Measurements from ENCODE around the gene FITM2. TPM values are rescaled to one million over a fixed set of nuclear protein-coding genes. Genes with fewer than 3 reads are reported as not detected.
"Not testable (repeated sequence)": the region's sequence is repeated elsewhere in the genome, so short reads cannot be mapped to it uniquely, and the experiment has no call there.

FITM2 gene
- polyA plus RNA-seq (ENCODE audit: insufficient read length): 9.6 TPM
- long read RNA-seq, donor 1, full-length matches to known transcripts: 1 of 1 reads
- long read RNA-seq, donor 1, partial matches to known transcripts: 0 of 1 reads
- long read RNA-seq, donor 1, other reads (novel, unspliced or antisense): 0 of 1 reads
- long read RNA-seq, donor 2, full-length matches to known transcripts: 1 of 1 reads
- long read RNA-seq, donor 2, partial matches to known transcripts: 0 of 1 reads
- long read RNA-seq, donor 2, other reads (novel, unspliced or antisense): 0 of 1 reads
- long read RNA-seq, donor 3, full-length matches to known transcripts: 2 of 2 reads
- long read RNA-seq, donor 3, partial matches to known transcripts: 0 of 2 reads
- long read RNA-seq, donor 3, other reads (novel, unspliced or antisense): 0 of 2 reads
- long read RNA-seq, donor 4: 0 reads
- long read RNA-seq, donor 5: 0 reads
- long read RNA-seq, donor 6, full-length matches to known transcripts: 1 of 1 reads
- long read RNA-seq, donor 6, partial matches to known transcripts: 0 of 1 reads
- long read RNA-seq, donor 6, other reads (novel, unspliced or antisense): 0 of 1 reads
- long read RNA-seq, donor 7, full-length matches to known transcripts: 1 of 1 reads
- long read RNA-seq, donor 7, partial matches to known transcripts: 0 of 1 reads
- long read RNA-seq, donor 7, other reads (novel, unspliced or antisense): 0 of 1 reads
- long read RNA-seq, donor 8, full-length matches to known transcripts: 2 of 2 reads
- long read RNA-seq, donor 8, partial matches to known transcripts: 0 of 2 reads
- long read RNA-seq, donor 8, other reads (novel, unspliced or antisense): 0 of 2 reads

- DNase-seq: peak; percentile 96
Observed at GRCh38 chr20:44310664-44311639, at the start of gene FITM2. Gene FITM2, minus strand, starts transcription at chr20:44311202. Its CDS starts 54 bp downstream, at chr20:44311148.

GRCh38 chr20:44360221-44360620, 49.2 kb upstream of the FITM2 start:
- no peak for DNase-seq

GRCh38 chr20:44358776-44359175, 47.8 kb upstream of the FITM2 start:
- no peak for DNase-seq

- peak; percentile 32 for DNase-seq
Observed at GRCh38 chr20:44357555-44358125, 46.6 kb upstream of the FITM2 start.

GRCh38 chr20:44357020-44357419, 46.0 kb upstream of the FITM2 start:
- no peak for DNase-seq

GRCh38 chr20:44356353-44356723, 45.3 kb upstream of the FITM2 start:
- DNase-seq: no peak

- DNase-seq: no peak
Observed at GRCh38 chr20:44355498-44356352, 44.7 kb upstream of the FITM2 start, which contains the start of gene HNF4A. Gene HNF4A, plus strand, starts transcription at chr20:44355699. Its CDS starts 106 bp downstream, at chr20:44355805.

- no peak for DNase-seq
Observed at GRCh38 chr20:44354979-44355497, 44.0 kb upstream of the FITM2 start.

- DNase-seq: no peak
Observed at GRCh38 chr20:44350567-44350966, 39.6 kb upstream of the FITM2 start.

- DNase-seq: no peak
Observed at GRCh38 chr20:44349349-44349748, 38.3 kb upstream of the FITM2 start.

GRCh38 chr20:44348168-44348659, 37.2 kb upstream of the FITM2 start:
- no peak for DNase-seq

- DNase-seq: not testable (repeated sequence)
Observed at GRCh38 chr20:44345941-44346340, 34.9 kb upstream of the FITM2 start.

GRCh38 chr20:44345147-44345546, 34.1 kb upstream of the FITM2 start:
- DNase-seq: no peak

- DNase-seq: no peak
Observed at GRCh38 chr20:44344723-44345122, 33.7 kb upstream of the FITM2 start.

- DNase-seq: no peak
Observed at GRCh38 chr20:44343162-44343675, 32.2 kb upstream of the FITM2 start.

- no peak for DNase-seq
Observed at GRCh38 chr20:44342248-44342647, 31.2 kb upstream of the FITM2 start.

GRCh38 chr20:44336725-44337380, 25.9 kb upstream of the FITM2 start, which contains the start of gene R3HDML:
Gene R3HDML, plus strand, starts transcription at chr20:44337043. Its CDS starts 115 bp downstream, at chr20:44337158.
- DNase-seq: no peak

- DNase-seq: no peak
Observed at GRCh38 chr20:44336086-44336485, 25.1 kb upstream of the FITM2 start.

- no peak for DNase-seq
Observed at GRCh38 chr20:44335675-44336074, 24.7 kb upstream of the FITM2 start.
